Measurements from ENCODE around the gene FXYD1. TPM values are rescaled to one million over a fixed set of nuclear protein-coding genes. Genes with fewer than 3 reads are reported as not detected.

Gene FXYD1
- total and polyA plus RNA-seq, 2 experiments from 2014 or later, result 1.5 to 26.8 TPM

DNA sequence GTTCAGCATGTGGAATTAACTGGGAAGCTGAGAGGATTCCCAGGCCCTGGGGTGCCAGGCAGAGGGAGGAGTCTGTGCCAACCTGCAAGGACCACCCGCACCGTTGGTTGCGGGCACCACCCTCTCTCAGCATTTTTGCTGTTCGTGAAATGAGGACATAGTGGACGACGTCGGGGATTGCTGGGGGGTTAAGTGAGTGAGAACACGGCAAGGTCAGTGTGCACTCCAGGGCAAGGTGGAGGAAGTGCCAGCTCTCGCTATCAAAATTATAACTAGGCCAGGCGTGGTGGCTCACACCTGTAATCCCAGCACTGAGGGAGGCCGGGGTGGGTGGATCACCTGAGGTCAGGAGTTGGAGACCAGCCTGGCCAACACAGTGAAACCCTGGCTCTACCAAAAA lies 20.8 kb upstream of the FXYD1 start (continued):
- TF ChIP-seq ETS1 (IDR thresholded peaks at IDR 0.05), result no peak
- TF ChIP-seq CREB1 (CRISPR knock-in tag; IDR thresholded peaks at IDR 0.05; ENCODE audit: low read depth), result no peak

GRCh38 chr19:35118268-35119020 lies 20.2 kb upstream of the FXYD1 start:
- Histone ChIP-seq H3K79me2 (replicated peaks; ENCODE audit: insufficient read depth) (no peaks in the 10 kb centered on the region), H3K4me3 (no peak overlapping the region), H3F3A (replicated peaks; ENCODE audit: low read depth) (no peaks in the 10 kb centered on the region), H3K27me3 (ENCODE audit: insufficient read depth) (no peaks in the 10 kb centered on the region), H3K27ac (ENCODE audit: low read depth) (no peak overlapping the region), H2AFZ (peak overlapping the region; percentile 56; the same call in 1 of the 2 replicates), H3K9me2 (ENCODE audit: insufficient read depth) (no peaks in the 10 kb centered on the region), H4K20me1 (replicated peaks; ENCODE audit: insufficient read depth) (no peaks in the 10 kb centered on the region), H3K4me2 (no peak overlapping the region), H3K36me3 (ENCODE audit: insufficient read depth) (no peaks in the 10 kb centered on the region), H3K4me1 (ENCODE audit: insufficient read depth) (peaks cover 29% of the 10 kb centered on the region)
- H3K4me3 Mint-ChIP-seq, result no peak overlapping the region
- H3K4me1 Mint-ChIP-seq, result peaks cover 44% of the 10 kb centered on the region
- peaks cover 22% of the 10 kb centered on the region for H3K27me3 Mint-ChIP-seq (ENCODE audit: insufficient read depth, low read depth, poor library complexity)
- DNase-seq (ENCODE audit: low spot score) (no peak), ATAC-seq (no peak; the same call in 2 of the 3 replicates)
- no peak overlapping the region for H3K27ac Mint-ChIP-seq
- H3K9me3 Mint-ChIP-seq, result no peaks in the 10 kb centered on the region; the same call in 2 of the 3 replicates
- TF ChIP-seq STAT1 (IDR thresholded peaks at IDR 0.05; ENCODE audit: unreplicated experiment) (no peak), NANOG (IDR thresholded peaks at IDR 0.05; ENCODE audit: borderline replicate concordance) (no peak), JUNB (IDR thresholded peaks at IDR 0.05; ENCODE audit: unreplicated experiment) (no peak), ETS1 (IDR thresholded peaks at IDR 0.05) (no peak), POLR2AphosphoS5 (IDR thresholded peaks at IDR 0.05; ENCODE audit: low read depth) (no peak)
- TF ChIP-seq, protein P1, sequence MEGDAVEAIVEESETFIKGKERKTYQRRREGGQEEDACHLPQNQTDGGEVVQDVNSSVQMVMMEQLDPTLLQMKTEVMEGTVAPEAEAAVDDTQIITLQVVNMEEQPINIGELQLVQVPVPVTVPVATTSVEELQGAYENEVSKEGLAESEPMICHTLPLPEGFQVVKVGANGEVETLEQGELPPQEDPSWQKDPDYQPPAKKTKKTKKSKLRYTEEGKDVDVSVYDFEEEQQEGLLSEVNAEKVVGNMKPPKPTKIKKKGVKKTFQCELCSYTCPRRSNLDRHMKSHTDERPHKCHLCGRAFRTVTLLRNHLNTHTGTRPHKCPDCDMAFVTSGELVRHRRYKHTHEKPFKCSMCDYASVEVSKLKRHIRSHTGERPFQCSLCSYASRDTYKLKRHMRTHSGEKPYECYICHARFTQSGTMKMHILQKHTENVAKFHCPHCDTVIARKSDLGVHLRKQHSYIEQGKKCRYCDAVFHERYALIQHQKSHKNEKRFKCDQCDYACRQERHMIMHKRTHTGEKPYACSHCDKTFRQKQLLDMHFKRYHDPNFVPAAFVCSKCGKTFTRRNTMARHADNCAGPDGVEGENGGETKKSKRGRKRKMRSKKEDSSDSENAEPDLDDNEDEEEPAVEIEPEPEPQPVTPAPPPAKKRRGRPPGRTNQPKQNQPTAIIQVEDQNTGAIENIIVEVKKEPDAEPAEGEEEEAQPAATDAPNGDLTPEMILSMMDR (conservative IDR thresholded peaks at IDR 0.05; ENCODE audit: low read depth in 2 of 2), result no peak
- TF ChIP-seq, protein P2, sequence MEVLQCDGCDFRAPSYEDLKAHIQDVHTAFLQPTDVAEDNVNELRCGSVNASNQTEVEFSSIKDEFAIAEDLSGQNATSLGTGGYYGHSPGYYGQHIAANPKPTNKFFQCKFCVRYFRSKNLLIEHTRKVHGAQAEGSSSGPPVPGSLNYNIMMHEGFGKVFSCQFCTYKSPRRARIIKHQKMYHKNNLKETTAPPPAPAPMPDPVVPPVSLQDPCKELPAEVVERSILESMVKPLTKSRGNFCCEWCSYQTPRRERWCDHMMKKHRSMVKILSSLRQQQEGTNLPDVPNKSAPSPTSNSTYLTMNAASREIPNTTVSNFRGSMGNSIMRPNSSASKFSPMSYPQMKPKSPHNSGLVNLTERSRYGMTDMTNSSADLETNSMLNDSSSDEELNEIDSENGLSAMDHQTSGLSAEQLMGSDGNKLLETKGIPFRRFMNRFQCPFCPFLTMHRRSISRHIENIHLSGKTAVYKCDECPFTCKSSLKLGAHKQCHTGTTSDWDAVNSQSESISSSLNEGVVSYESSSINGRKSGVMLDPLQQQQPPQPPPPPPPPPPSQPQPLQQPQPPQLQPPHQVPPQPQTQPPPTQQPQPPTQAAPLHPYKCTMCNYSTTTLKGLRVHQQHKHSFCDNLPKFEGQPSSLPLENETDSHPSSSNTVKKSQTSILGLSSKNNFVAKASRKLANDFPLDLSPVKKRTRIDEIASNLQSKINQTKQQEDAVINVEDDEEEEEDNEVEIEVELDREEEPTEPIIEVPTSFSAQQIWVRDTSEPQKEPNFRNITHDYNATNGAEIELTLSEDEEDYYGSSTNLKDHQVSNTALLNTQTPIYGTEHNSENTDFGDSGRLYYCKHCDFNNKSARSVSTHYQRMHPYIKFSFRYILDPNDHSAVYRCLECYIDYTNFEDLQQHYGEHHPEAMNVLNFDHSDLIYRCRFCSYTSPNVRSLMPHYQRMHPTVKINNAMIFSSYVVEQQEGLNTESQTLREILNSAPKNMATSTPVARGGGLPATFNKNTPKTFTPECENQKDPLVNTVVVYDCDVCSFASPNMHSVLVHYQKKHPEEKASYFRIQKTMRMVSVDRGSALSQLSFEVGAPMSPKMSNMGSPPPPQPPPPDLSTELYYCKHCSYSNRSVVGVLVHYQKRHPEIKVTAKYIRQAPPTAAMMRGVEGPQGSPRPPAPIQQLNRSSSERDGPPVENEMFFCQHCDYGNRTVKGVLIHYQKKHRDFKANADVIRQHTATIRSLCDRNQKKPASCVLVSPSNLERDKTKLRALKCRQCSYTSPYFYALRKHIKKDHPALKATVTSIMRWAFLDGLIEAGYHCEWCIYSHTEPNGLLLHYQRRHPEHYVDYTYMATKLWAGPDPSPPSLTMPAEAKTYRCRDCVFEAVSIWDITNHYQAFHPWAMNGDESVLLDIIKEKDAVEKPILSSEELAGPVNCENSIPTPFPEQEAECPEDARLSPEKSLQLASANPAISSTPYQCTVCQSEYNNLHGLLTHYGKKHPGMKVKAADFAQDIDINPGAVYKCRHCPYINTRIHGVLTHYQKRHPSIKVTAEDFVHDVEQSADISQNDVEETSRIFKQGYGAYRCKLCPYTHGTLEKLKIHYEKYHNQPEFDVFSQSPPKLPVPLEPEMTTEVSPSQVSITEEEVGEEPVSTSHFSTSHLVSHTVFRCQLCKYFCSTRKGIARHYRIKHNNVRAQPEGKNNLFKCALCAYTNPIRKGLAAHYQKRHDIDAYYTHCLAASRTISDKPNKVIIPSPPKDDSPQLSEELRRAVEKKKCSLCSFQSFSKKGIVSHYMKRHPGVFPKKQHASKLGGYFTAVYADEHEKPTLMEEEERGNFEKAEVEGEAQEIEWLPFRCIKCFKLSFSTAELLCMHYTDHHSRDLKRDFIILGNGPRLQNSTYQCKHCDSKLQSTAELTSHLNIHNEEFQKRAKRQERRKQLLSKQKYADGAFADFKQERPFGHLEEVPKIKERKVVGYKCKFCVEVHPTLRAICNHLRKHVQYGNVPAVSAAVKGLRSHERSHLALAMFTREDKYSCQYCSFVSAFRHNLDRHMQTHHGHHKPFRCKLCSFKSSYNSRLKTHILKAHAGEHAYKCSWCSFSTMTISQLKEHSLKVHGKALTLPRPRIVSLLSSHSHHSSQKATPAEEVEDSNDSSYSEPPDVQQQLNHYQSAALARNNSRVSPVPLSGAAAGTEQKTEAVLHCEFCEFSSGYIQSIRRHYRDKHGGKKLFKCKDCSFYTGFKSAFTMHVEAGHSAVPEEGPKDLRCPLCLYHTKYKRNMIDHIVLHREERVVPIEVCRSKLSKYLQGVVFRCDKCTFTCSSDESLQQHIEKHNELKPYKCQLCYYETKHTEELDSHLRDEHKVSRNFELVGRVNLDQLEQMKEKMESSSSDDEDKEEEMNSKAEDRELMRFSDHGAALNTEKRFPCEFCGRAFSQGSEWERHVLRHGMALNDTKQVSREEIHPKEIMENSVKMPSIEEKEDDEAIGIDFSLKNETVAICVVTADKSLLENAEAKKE (CRISPR knock-in tag; IDR thresholded peaks at IDR 0.05), result no peak
- H3K36me3 Mint-ChIP-seq (ENCODE audit: low read depth), result no peaks in the 10 kb centered on the region
